Measurements from ENCODE around the gene HAGHL. TPM values are rescaled to one million over a fixed set of nuclear protein-coding genes. Genes with fewer than 3 reads are reported as not detected.

The HAGHL gene
- total and polyA plus RNA-seq, 2 donors (not counting 3 experiments of a cell fraction or from before 2014, with no cell fraction given): 6.3 to 6.8 TPM

GRCh38 chr16:726188-726437 is 793 bp upstream of the HAGHL start:
- no peak overlapping the region for H3K9ac ChIP-seq (replicated peaks; ENCODE audit: extremely low read depth, insufficient read depth, low read length)
- dilution Hi-C loops (cut with MboI; ENCODE audit: extremely low pct_ligation_motif_present, low sequenced_read_pairs): no loop called here
- no TSS peak for BruUV-seq (replicated peaks)
- no peak overlapping the region for H3K4me3 ChIP-seq (replicated peaks in 1 of 3; ENCODE audit: insufficient read depth in 1 of 3, low read depth in 1 of 3, low read length in 3 of 3)
- H3K9me1 ChIP-seq (replicated peaks; ENCODE audit: control insufficient read depth, extremely low read depth, insufficient read depth, low read length): no peaks in the 10 kb centered on the region
- no peak overlapping the region for H2AFZ ChIP-seq (ENCODE audit: low read depth, low read length)
- H3K4me1 ChIP-seq (ENCODE audit: control insufficient read depth, extremely low read depth, insufficient read depth, low read length): peaks cover 19% of the 10 kb centered on the region
- POLR2A ChIA-PET: no interaction called here
- TF ChIP-seq MAX (IDR thresholded peaks at IDR 0.05; ENCODE audit: insufficient read depth, insufficient read length) (no peak), MYC (IDR thresholded peaks at IDR 0.05; ENCODE audit: low read depth, low read length) (no peak), EZH2 (IDR thresholded peaks at IDR 0.05; ENCODE audit: borderline replicate concordance, low read depth, low read length, severe bottlenecking) (no peak), JUN (IDR thresholded peaks at IDR 0.05; ENCODE audit: borderline replicate concordance, insufficient read depth, insufficient read length, low read depth) (no peak), FOS (IDR thresholded peaks at IDR 0.05; ENCODE audit: borderline replicate concordance, insufficient read depth, low read length) (no peak), POLR2A (IDR thresholded peaks at IDR 0.05; ENCODE audit: low read depth, low read length) (no peak), CTCF (IDR thresholded peaks at IDR 0.05; ENCODE audit: extremely low read depth in 1 of 2, insufficient read depth in 1 of 2, low read depth in 1 of 2, low read length in 2 of 2) (no peak), POLR2AphosphoS5 (IDR thresholded peaks at IDR 0.05; ENCODE audit: insufficient read depth, low read depth, low read length) (no peak), GATA2 (IDR thresholded peaks at IDR 0.05; ENCODE audit: insufficient read depth, insufficient read length, low read depth, low read length) (no peak)
- FAIRE-seq: no peak
- no peak overlapping the region for H3K4me2 ChIP-seq (ENCODE audit: insufficient read depth, low read length)
- CTCF ChIA-PET: interaction anchor here (1.4 to 5.7 kb wide), 3 partner anchors 11 to 62 kb away, joined by 3 to 34 read pairs (median 4); partner anchors contain the start of genes CHTF18, METRN and RPUSD1
- intact Hi-C loops (cut with micrococcal nuclease): no loop called here
- DNase-seq (ENCODE audit: low read depth, low spot score): no peak
- no peak overlapping the region for H3K27ac ChIP-seq (ENCODE audit: insufficient read depth, low read depth, low read length)
- no peaks in the 10 kb centered on the region for H3K9me3 ChIP-seq (replicated peaks; ENCODE audit: control insufficient read depth, insufficient read depth, low read length)
- no peaks in the 10 kb centered on the region for H3K27me3 ChIP-seq (ENCODE audit: control insufficient read depth in 2 of 2, insufficient read depth in 2 of 2, low read length in 2 of 2)
- no peaks in the 10 kb centered on the region for H3K36me3 ChIP-seq (ENCODE audit: control insufficient read depth in 2 of 2, extremely low read depth in 1 of 2, insufficient read depth in 2 of 2, low read length in 2 of 2)
- no peaks in the 10 kb centered on the region for H3K79me2 ChIP-seq (ENCODE audit: control insufficient read depth, insufficient read depth, low read length)
- H4K20me1 ChIP-seq (replicated peaks; ENCODE audit: control insufficient read depth, extremely low read depth, insufficient read depth, low read length): no peaks in the 10 kb centered on the region
